Fibroblast of lung (primary cell): Measurements from ENCODE around the gene MCF2L. TPM values are rescaled to one million over a fixed set of nuclear protein-coding genes. Genes with fewer than 3 reads are reported as not detected.

Source experiments
- DNase-seq, 2 donors: peaks; one replicate each; pipeline versions ENCODE4 v3.0.0 to v3.0.0-alpha.2; 2010; ENCODE audit warnings: low read depth in 2 of 2
- H2AFZ ChIP-seq: 2 replicates; pipeline ENCODE4 v1.5.1; 2012; ENCODE audit warnings: low read length, control low read depth, inconsistent platforms
- H3K27ac ChIP-seq: 2 replicates; pipeline ENCODE4 v1.5.1; 2011; ENCODE audit warnings: low read length, control low read depth; ENCODE audit not compliant: insufficient read depth
- H3K27me3 ChIP-seq: 2 replicates; pipeline ENCODE4 v1.5.1; 2011; ENCODE audit warnings: mild to moderate bottlenecking, low read length; ENCODE audit not compliant: control insufficient read depth, insufficient read depth
- H3K36me3 ChIP-seq: 2 replicates; pipeline ENCODE4 v1.5.1; 2011; ENCODE audit warnings: low read length; ENCODE audit not compliant: control insufficient read depth, insufficient read depth
- H3K4me1 ChIP-seq: 2 replicates; pipeline ENCODE4 v1.5.1; 2011; ENCODE audit warnings: low read length; ENCODE audit not compliant: control insufficient read depth, insufficient read depth; ENCODE audit errors: extremely low read depth
- H3K4me2 ChIP-seq: 2 replicates; pipeline ENCODE4 v1.5.1; 2011; ENCODE audit warnings: low read length, control low read depth; ENCODE audit not compliant: insufficient read depth; ENCODE audit errors: extremely low read depth
- H3K4me3 ChIP-seq, 4 experiments: fragments of 200-600 bp in 1 of 4; sonication (generic) in 1 of 4; replicated peaks in 1 of 4; 2 replicates each; pipeline ENCODE4 v1.5.1; 2011 to 2016; ENCODE audit warnings: low read length in 4 of 4, low read depth in 3 of 4, mild to moderate bottlenecking in 3 of 4, control low read depth in 2 of 4, inconsistent platforms in 1 of 4, mixed read lengths in 1 of 4; ENCODE audit not compliant: insufficient read depth in 1 of 4; ENCODE audit errors: control extremely low read depth in 1 of 4
- H3K79me2 ChIP-seq: 2 replicates; pipeline ENCODE4 v1.5.1; 2012; ENCODE audit warnings: mild to moderate bottlenecking, low read length, inconsistent platforms; ENCODE audit not compliant: control insufficient read depth, insufficient read depth
- H3K9ac ChIP-seq: 2 replicates; pipeline ENCODE4 v1.5.1; 2011; ENCODE audit warnings: mild to moderate bottlenecking, low read length, control low read depth; ENCODE audit not compliant: insufficient read depth
- H3K9me3 ChIP-seq: 2 replicates; pipeline ENCODE4 v1.5.1; 2012; ENCODE audit warnings: low read depth, low read length; ENCODE audit not compliant: control insufficient read depth, insufficient read depth
- H4K20me1 ChIP-seq: 2 replicates; pipeline ENCODE4 v1.5.1; 2011; ENCODE audit warnings: low read length; ENCODE audit not compliant: control insufficient read depth, insufficient read depth; ENCODE audit errors: extremely low read depth
- EZH2 ChIP-seq: IDR thresholded peaks from 2 replicates; pipeline ENCODE4 v1.5.1; 2012; ENCODE audit warnings: low read length, control low read depth, mild to moderate bottlenecking; ENCODE audit errors: missing control alignments
- polyA plus RNA-seq, 2 donors: library from polyadenylated mRNA; depleted of rRNA in 1 of 2; stranded (reverse) in 1 of 2; unstranded in 1 of 2; fragments of >200 nt; gene quantifications; 2 replicates each; pipeline ENCODE4 v1.2.1, GENCODE V29; 2011 to 2012; ENCODE audit warnings: missing spikeins in 1 of 2
- total RNA-seq: library from RNA; depleted of rRNA; stranded (reverse); fragments of >200 nt; gene quantifications from 2 replicates; pipeline ENCODE4 v1.2.1, GENCODE V29; 2014
- TF ChIP-seq, protein P1 (sequence below), 2 donors: IDR thresholded peaks in 1 of 2; conservative IDR thresholded peaks in 1 of 2; 1 replicate in 1 of 2; 2 replicates in 1 of 2; pipeline ENCODE4 v1.5.1; 2011 to 2012; ENCODE audit warnings: low read length in 2 of 2, control low read depth in 1 of 2, inconsistent platforms in 1 of 2, low read depth in 1 of 2, mild to moderate bottlenecking in 1 of 2

Gene MCF2L
- total and polyA plus RNA-seq, 2 donors (not counting 1 experiment from before 2014, with no cell fraction given): 0.18 to 3.3 TPM

DNA sequence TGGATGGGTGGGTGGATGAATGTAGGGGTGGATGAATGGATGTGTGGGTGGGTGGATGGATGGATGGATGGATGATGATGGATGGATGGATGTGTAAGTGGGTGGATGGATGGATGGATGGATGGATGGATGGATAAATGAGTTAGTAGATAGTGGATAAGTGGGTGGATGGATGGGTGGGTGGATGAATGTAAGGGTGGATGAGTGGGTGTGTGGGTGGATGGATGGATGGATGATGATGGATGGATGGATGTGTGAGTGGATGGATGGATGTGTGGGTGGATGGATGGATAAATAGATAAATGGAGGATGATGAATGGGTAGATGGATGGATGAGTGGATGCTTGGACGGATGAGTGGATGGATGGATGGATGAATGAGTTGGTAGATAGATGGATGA is 3.2 kb downstream of the MCF2L start:
- no peaks in the 10 kb centered on the region for H3K9me3 ChIP-seq
- H3K27ac ChIP-seq: no peak overlapping the region
- no peaks in the 10 kb centered on the region for H3K79me2 ChIP-seq
- no peaks in the 10 kb centered on the region for H3K36me3 ChIP-seq
- DNase-seq: no peak
- H3K4me3 ChIP-seq: no peak overlapping the region
- no peak overlapping the region for H3K9ac ChIP-seq
- H3K4me1 ChIP-seq: no peaks in the 10 kb centered on the region
- H3K4me2 ChIP-seq: no peak overlapping the region
- no peak overlapping the region for H2AFZ ChIP-seq
- TF ChIP-seq, protein P1, sequence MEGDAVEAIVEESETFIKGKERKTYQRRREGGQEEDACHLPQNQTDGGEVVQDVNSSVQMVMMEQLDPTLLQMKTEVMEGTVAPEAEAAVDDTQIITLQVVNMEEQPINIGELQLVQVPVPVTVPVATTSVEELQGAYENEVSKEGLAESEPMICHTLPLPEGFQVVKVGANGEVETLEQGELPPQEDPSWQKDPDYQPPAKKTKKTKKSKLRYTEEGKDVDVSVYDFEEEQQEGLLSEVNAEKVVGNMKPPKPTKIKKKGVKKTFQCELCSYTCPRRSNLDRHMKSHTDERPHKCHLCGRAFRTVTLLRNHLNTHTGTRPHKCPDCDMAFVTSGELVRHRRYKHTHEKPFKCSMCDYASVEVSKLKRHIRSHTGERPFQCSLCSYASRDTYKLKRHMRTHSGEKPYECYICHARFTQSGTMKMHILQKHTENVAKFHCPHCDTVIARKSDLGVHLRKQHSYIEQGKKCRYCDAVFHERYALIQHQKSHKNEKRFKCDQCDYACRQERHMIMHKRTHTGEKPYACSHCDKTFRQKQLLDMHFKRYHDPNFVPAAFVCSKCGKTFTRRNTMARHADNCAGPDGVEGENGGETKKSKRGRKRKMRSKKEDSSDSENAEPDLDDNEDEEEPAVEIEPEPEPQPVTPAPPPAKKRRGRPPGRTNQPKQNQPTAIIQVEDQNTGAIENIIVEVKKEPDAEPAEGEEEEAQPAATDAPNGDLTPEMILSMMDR (conservative IDR thresholded peaks at IDR 0.05 in 1 of 2, IDR thresholded peaks at IDR 0.05 in 1 of 2; ENCODE audit: low read depth in 1 of 2, low read length in 2 of 2): no peak
- TF ChIP-seq EZH2: no peak
- peaks cover 32% of the 10 kb centered on the region for H3K27me3 ChIP-seq
- no peaks in the 10 kb centered on the region for H4K20me1 ChIP-seq

GRCh38 chr13:112972867-112973576 is 4.0 kb downstream of the MCF2L start:
- no peak overlapping the region for H3K27ac ChIP-seq
- no peak for DNase-seq
- H3K4me1 ChIP-seq: no peaks in the 10 kb centered on the region
- no peak overlapping the region for H3K9ac ChIP-seq
- H3K4me3 ChIP-seq: no peak overlapping the region
- H3K79me2 ChIP-seq: no peaks in the 10 kb centered on the region
- no peaks in the 10 kb centered on the region for H4K20me1 ChIP-seq
- H3K9me3 ChIP-seq: no peaks in the 10 kb centered on the region
- H3K36me3 ChIP-seq: no peaks in the 10 kb centered on the region
- no peak overlapping the region for H3K4me2 ChIP-seq
- TF ChIP-seq, protein P1 (conservative IDR thresholded peaks at IDR 0.05 in 1 of 2, IDR thresholded peaks at IDR 0.05 in 1 of 2; ENCODE audit: low read depth in 1 of 2, low read length in 2 of 2): no peak
- TF ChIP-seq EZH2: no peak
- peaks cover 28% of the 10 kb centered on the region for H3K27me3 ChIP-seq
- H2AFZ ChIP-seq: no peak overlapping the region

GRCh38 chr13:112973577-112973951 is 4.5 kb downstream of the MCF2L start:
- Histone ChIP-seq H2AFZ (no peak overlapping the region), H3K79me2 (no peaks in the 10 kb centered on the region), H3K27me3 (peaks cover 23% of the 10 kb centered on the region), H3K9ac (no peak overlapping the region), H3K4me1 (no peaks in the 10 kb centered on the region), H3K4me2 (no peak overlapping the region), H4K20me1 (no peaks in the 10 kb centered on the region), H3K9me3 (no peaks in the 10 kb centered on the region), H3K36me3 (no peaks in the 10 kb centered on the region), H3K27ac (no peak overlapping the region), H3K4me3 (no peak overlapping the region)
- DNase-seq: no peak
- TF ChIP-seq EZH2: no peak
- TF ChIP-seq, protein P1 (conservative IDR thresholded peaks at IDR 0.05 in 1 of 2, IDR thresholded peaks at IDR 0.05 in 1 of 2; ENCODE audit: low read depth in 1 of 2, low read length in 2 of 2): no peak
